Eye (tissue), 1 donor: Measurements from ENCODE around the gene MBOAT2.

ENCODE experiments used
- DNase-seq: peaks from one replicate; pipeline ENCODE4 v3.0.0-alpha.2; 2015

The MBOAT2 gene

DNA sequence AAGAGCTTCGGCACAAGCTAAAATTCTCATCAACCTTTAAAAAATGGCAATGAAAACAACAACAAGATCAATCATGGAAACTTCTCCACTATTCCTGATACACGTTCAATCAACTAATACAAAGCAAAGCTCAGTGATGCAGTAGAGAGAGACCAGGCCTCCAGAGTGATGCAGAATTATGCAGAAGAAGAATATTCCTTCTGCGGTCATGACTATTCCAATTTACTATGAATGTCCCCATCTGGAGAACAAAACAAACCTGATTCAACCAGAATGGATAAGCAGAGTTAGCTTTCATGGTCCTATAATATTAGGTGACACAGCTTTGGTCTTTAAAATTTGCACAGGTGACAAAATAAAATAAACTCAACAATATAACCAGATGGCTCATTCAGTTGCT, 12.5 kb upstream of the MBOAT2 start:
- DNase-seq: no peak

DNA sequence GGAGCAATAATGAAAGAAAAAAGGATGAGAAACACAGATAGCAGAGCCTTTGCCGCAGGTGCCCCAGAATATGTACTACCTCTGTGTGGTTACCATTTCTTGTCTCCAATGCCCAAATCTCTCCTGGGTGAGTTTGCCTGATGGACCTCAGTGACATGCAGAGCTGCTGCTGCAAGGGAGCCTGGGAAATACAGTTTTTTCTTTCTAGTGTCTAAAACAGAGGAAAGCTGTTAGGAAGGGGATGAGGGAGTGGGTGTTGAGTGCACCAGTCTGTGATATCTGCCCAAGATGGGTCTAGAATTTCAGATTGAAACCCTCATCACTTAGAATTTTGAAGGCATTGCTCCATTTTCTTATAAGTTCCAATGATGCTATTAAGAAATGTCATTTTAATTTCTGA, 9.9 kb upstream of the MBOAT2 start:
- no peak for DNase-seq

DNA sequence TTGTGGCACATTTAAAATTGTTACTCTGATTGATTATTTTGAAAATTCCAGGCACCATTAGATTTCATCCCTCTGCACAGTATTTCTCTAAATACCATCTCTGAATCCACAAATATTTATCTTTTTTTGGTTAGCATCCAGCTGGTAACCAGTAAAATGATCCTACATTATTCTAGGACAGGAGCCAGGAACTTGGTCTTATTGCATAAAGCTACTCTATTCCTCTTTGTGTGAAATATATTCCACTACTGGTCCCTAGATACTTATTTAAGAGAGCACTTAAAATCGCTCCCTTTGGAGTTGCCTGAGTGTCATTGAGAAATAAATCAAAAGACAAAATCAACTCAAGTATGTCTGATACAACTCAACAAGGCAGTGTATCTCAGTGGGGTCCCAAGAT, 7.4 kb upstream of the MBOAT2 start:
- peak; percentile 44 for DNase-seq

DNA sequence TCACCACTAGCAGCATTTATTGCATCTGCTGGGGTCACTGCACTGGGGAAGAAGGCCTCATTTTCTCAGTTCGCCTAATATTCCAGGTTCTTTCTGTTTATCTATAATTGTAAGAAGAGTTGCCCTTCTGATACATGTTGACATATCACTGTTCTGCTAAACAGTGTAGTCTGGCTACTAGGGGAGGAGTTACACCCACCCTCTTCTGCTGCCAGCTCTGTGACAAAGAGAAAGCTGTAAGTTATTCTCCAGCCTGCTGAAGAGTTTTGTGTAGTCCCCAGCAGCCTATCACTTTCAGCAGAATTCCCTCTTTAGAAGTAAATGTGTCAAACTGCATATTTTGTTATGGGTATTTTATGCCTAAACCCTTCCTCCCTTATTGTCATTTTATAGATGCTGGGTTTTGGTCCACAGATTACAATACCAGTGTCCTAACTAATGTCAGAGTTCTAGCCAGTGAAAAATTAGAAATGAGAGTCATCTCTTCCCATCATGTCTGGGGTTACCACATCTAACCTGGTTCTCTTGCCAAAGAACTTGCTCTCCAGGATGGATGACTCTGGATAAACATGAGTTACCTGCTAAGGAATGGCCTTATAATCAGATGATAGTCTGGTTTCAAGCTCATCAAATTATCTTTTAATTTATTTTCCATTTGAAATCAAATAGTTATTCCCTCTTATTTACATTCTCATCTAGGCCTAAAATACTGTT, 5.6 kb upstream of the MBOAT2 start:
- DNase-seq: no peak

DNA sequence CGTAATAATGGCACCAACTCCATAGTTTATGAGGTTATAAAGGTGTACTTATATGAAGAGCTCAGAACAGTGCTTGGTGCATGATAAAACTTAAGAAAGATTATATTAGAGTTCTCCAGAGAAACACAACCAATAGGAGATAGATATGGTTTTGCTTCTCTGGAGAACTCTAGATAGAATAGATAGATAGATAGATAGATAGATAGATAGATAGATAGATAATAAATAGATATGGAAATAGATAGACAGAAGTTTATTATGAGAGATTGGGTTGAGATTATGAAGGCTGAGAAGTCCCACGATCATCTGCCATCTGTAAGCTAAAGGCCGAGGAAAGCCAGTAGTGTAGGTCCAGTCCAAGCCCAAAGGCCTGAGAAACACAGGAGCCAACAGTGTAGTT, 2.9 kb upstream of the MBOAT2 start:
- no peak for DNase-seq

DNA sequence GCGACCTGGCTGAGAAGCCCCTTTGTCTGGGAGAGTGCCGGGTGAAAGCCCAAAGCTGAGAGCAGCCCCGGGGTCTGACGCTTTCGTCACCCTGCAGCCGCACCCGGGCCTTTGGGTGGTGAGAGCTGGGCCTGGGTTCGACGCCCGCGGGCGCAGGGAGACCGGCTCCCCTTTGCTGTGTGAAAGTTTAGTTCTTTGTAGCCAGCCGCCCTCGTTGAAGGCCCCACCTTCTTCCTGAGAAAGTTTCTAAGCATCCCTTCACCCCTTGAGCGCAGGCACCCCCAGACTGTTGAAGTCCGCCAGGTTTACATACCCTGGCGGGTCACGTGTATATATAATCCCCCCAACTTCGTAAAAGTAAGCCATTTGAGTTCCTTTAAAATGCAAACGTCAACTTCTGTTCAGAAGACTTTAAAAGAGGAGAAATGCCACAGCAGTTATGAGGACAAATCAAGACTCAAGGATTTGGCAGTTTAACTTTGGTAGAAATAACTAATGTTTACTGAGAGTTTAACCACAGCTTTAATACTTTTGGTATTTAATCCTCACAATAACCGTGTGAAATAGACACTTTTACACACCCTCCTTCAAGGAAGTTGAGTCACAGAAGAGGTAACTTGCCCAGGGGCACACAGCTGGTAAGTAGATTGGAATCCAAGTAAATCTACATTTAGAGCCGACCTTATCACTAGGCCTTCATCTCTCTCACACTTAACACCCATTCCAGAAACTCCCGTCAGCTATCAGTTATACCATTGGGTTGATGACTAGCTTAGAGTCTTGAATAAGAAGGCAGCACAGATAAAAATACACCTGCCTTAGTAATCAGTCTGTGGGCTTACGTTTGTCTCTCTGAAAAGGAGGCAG, 1.1 kb upstream of the MBOAT2 start:
- peak; percentile 30 for DNase-seq

DNA sequence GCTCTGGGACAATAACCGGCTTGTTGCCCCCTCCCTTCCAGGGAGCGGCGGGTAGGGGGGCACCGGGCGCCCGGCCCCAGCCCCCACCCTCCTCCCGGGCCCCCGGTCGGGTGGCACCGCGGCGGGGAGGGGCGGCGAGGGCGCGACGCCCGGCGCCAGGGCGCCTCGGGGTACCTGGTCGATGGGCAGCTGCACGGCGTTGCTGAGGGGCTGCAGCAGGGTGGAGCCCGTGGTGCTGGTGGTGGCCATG, 193 bp downstream of the MBOAT2 start:
- DNase-seq: no peak

DNA sequence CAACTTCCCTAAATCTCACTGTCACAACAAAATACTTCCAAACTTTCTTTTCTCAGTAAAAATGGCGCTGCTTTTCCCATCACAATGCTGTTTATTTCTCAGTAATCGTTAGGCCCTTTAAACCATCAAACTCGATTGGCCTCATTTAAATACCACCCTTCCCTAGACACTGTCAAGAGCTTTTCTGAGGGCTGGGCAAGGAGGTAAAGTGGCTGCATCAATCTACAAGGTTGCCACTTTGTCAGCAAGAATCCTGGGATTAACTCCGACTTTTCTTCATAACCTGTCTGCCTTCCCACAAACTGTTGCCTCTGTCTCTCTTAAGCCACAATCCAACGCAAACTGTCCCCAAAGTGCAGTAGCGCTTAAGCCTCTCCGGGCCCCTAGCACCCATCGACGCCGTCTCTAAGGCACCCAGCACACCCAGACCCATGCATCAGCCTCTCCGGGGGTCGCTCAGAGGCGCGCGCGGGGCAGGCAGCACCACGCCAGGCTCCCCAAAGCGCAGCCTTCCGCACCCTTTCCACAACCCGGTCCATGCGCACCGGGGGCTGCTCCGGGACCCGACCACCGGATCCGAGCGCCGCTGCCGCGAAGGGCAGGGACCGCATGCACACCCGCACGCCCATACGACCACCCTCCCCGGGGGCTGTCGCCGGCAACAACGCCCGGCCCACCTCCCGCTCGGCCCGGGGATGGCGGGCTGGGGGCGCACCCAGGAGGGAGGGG, 683 bp downstream of the MBOAT2 start:
- DNase-seq: peak; percentile 71

DNA sequence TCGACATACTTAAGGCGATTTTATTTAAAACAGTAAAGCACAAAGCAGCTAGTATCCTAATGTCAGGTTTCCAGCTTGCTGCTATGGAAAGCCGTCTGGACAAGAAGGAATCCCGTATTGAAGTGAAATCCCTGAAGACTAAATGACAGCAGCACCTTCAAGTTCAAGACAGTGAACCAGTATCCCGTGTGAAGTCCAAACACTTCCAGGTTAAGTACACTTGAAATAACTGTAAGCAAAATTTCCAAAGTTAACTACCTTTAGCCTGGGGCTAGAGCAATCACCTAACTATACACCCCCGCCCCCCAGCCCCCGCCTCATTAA, 1.2 kb downstream of the MBOAT2 start:
- peak; percentile 28 for DNase-seq

DNA sequence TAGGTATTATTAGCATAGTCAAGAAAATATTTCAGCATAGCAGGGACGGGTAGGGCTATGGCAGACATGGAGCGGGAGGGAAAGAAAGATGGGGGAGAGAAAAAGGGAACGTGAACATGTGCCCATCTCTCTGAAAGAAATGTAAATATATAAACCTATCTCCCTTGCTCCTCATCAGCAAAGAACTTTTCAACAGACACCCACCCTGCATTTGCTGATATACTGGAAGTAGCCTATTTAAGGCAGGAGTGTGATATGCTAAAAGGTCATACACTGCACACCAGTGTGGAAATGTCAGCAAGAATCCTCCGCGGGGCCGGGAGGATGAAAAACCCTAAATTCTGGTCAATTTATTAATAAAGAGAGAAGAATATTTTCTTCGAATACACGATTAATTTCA, 1.7 kb downstream of the MBOAT2 start:
- DNase-seq: no peak

DNA sequence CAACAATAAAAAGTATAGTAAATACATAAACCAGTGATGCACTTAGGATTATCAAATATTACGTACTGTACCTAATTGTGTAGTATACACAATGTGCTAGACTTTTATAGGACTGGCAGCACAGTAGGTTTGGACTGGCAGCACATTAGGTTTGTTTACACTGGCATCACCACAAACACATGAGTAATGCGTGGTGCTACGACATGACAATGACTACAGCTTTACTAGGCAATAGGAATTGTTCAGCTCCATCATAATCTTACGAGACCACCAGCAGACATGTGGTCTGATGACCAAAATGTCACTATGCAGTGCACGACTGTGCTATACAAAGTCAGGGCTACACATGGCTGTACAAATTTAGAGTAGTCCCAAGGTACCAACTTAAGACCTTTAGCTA, 2.3 kb downstream of the MBOAT2 start:
- DNase-seq: no peak

DNA sequence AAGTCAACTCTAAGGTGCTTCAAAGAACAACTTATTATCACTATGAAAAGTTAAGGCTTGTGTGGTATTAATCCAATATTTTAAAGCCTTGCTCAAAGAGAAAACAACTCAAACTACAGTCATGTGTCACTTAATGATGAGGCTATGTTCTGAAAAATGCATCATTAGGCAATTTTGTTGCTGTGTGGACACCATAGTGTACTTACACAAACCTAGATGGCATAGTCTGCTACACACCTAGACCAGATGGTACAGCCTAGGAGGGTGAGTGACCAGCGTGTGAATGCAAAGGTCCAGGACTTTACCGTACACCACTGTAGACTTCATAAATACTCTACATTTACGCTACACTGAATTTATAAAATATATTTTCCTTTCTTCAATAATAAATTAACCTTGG, 3.0 kb downstream of the MBOAT2 start:
- no peak for DNase-seq

DNA sequence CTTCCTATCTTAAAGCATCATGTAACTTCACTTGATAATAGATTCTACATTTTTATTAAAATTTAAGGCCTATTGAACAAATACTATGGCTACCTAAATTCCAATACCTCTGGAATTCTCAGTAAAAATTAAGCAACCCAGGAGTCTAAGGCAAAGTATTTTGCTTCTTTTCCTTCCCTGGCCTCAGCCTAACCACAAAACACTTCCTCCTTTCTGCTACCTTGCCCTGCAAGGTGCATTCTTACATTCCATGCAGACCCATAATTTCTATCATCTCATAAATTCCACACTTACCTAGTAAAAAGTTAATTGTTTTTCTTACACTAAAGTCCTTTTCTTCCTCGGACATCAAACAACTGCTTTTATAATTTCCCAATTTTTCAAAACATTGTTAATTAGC, 3.7 kb downstream of the MBOAT2 start:
- DNase-seq: no peak

DNA sequence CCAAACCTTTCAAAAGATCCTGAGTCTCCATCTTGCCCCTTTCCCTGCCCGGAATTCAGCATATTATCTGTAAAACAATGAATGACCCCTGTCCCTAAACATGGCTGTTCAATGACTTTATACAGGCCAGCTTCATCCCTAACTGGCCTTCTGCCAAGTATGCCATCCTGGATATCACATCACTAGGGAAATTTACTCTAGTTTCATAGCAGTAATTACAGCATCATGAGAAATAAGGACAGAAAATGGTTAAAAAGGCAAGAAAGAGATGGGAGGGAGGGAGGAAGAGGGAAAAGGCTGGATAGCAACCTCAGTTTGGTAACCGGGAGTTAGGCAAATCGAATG, 4.4 kb downstream of the MBOAT2 start:
- no peak for DNase-seq

DNA sequence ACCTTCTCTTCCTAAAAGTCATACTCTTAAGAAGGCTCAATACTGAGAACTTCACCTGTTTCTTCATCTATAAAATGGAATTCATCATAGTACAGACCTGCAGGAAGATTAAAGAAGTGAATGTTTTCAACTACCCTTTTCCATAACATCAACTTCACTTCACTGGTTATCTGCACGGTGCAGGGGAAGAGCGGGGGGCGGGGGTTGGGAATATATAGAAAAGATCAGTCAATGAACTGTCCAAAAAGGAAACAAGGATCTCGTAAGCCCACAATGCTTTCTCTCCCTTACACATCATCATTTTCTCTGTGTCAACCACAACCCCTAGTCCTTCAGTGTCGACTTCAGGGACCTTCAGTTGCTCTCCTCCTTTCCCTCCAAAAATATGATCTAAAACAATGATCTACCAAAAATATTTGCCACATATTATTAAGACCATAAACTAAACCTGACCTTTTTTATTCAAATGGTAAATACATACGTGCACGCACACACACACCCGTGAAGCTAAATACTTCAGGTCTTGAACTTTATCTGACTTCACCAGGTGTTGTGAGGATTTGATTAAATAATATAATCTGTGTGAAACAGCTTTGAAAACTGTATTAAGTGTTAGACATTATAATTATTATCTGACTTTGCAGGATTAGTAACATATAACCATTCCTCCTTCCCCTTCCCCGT, 4.9 kb downstream of the MBOAT2 start:
- DNase-seq: no peak

DNA sequence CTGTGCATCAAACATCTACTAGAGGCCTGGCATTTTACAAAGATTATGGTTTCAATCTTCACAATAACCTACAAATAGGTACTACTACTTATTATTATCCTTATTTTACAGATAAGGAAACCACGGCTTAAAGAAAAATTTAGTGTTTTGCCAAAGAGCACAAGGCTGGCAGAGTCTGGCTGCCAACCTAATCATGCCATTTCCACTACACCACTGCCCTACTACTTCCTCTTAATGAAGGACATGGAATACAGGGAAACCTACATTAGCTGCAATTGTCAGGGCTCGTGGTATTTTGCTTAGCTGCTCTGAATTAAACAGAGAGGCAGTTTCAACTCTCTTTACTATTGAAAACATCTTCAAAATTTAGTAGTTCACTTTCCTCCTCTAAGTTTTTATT, 5.9 kb downstream of the MBOAT2 start:
- DNase-seq: no peak

DNA sequence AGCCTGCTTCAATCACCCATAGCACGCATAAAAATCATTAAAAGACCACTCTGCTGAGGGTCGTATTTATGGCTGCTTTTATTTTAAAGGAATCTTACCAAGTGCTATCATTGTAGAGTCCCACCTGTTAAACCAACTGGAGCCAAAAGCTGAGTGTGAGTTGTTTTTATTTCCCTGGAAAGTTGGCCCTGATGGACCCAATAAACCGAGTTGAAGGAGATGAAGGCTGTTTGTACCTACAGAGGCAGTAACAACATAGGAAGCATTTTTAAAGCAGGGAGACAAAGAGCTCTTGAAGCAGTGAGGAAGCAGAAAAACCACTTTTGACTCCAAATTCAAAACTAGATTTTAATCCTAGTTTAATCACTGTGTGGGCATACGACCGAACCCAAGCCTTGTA, 6.4 kb downstream of the MBOAT2 start:
- no peak for DNase-seq

DNA sequence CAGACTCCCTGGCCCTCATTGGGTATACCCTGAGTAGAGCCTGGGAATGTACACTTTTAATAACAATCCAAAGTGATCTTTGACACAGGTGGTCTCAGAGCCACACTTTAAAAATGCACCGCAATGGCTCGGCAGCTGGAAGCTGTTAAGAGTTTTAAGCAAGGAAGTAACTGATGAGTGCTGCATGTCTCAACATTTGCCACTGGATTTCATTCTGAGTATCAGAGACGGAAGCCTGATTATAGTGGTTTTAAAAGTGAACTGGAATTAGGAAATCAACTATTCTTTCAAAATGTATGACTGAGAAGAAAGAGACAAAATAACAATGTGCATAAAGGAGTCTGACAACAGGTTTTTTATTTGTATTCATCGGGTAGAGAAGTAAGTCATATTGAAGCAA, 7.5 kb downstream of the MBOAT2 start:
- DNase-seq: no peak

DNA sequence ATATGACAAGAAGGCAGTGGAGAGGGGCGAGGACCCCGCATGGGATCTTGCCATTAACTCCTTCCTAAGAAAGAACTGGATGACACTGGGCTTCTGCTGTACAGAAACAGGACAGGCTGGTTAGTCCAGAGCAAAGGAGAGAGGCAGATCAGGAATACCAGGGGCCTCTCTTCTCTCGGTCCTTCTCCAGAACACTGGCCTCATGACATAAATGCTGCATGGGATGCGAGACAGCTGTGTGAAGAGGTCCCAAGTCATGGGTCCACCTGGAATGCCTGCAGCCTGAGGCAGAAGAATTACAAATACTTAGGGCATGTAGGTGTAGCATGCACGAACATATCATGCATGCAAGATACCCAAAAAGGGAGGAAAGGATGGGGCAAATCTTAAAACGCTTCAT, 9.1 kb downstream of the MBOAT2 start:
- no peak for DNase-seq

DNA sequence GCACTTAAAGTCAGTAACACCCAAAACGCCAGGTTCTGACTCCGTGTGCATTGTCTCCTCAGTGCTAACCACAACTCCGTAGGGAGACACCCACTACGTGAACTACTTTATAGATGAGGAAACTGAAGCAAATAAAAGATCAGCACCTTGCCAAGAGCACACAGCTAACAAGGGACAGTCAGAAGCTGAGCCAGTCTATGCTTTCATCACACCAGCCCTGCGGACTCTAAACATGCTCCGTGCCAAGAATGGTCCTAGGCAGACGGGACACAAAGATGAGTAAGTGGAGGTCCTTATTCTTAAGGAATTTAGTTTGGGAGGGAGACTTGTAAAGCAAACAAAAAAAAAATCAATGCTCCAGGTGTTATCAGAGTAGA, 9.6 kb downstream of the MBOAT2 start:
- no peak for DNase-seq

DNA sequence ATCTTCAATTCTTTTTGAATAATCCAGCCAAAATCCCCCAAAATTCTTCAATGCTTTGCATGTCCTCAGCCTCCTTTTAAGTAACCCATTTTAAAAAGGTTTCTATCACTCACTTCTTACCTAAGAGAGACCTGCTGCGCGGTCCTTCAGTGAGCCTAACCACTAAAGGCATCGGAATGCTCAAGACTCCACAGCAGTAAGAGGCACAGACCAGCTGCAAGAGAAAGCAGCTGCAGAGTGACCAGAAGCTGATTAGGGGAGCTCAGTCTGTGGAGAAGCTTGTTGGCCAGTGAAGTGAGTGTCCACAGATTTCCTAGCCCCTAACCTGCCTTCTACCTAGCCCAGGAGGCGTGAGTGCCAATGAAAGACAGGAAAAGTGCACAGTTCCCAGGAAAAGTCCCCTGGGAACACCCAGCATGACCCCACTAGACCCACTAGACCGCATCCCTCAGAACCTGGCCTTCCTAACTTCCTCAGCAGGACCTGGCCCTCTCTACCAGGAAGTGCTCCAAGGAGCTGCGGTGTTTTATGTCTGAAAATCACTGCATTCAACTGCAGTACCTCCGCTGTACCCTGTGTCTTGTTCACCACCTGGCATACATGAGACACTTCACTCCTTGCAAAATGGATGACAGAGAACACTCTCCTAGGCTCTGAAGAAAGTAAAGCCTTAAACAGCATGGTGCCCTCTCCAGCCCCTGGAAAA, 10.1 kb downstream of the MBOAT2 start:
- no peak for DNase-seq

DNA sequence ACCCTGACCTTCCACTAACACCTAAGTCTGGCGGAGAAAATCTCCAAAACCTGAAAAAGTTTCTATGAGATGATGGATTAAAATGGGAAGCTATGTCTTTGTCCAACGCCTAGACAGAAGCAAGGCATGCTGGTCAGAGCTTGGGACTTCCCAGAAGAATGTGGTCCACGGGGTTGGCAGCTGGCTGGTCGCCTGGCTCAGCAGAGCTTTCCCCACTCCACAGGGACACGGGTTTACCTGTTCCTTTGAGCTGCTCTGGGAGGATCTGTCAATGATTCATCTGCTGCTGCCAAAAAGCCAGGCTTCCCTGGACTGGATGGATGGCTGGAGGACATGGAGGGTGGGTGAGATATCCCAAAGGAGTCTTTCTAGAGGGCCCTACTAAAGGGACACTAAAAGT, 10.8 kb downstream of the MBOAT2 start:
- no peak for DNase-seq

DNA sequence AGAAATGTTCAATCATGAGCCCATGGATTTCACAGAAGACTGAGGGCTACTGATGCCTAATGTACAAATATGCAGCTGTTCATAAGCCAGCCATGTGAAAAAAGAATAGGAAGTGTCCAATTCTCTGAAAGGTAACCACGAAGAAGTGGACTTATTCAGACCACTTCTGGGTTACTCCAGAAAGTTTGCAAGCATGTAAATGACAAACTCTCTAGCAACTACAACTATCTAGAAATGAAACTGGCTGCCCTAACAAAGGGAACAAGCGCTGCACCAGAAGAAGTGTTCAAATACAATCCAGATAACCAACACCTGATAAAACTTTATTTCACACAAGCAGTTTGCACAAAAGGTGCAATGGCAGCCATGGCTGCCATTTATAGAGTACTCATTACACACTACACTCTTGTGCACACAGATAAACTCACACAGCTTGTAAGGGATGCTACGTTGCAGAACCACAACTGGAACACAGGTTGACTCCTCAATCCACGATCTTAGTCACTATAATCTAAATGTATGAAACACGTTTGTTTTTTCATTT, 13.9 kb downstream of the MBOAT2 start:
- no peak for DNase-seq
